ENCODE measurements around the gene SMURF1. TPM values are rescaled to one million over a fixed set of nuclear protein-coding genes. Genes with fewer than 3 reads are reported as not detected.

Gene SMURF1
- total RNA-seq, 1 donor from 2014 or later: 44.7 TPM

DNA sequence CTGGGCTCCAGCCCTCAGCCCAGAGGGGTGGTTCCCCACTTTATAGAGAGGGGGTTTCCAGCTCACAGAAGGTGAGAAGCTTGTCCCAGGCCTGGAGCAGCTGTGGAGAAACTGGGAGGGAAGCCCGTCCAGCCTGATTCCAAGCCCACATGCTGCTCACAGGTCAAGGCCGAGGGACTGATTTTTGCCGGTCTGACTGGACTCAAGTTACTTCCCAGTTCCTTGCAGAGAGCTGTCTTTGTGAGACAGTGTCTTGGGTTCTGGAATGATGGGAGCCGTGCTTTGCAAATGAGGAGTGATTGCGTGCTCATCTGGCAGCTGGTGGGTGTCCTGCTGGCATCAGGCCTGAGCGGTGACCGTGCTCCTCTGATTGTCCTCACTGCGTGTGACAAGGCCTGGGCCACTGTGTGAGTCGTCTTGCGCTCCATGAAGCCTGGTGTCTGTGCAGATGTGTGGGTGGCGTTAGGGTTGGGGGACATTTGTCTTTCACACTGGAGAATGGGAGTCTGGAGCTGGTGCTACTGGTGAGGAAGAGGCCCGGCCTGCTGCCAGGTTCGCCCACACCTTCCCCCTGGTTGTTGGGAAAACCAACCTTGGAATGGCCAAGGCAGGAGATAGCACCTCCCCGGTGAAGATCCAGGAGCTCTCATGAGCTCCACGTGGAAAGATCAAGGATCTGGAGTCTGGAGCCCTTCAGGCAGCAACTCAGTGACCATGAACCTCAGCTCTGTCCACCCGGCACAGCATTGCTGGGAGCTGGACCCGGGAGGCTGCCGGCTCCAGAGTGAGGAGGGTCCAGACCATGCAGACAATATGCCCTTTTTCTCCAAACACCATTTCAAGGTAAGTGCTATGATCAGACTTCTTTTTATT lies 129.6 kb downstream of the SMURF1 start:
- DNase-seq (ENCODE audit: low read depth) (no peak), FAIRE-seq (no peak)
- no peak for TF ChIP-seq EZH2 (IDR thresholded peaks at IDR 0.05; ENCODE audit: insufficient read depth, low read length)
- TF ChIP-seq, protein P1, sequence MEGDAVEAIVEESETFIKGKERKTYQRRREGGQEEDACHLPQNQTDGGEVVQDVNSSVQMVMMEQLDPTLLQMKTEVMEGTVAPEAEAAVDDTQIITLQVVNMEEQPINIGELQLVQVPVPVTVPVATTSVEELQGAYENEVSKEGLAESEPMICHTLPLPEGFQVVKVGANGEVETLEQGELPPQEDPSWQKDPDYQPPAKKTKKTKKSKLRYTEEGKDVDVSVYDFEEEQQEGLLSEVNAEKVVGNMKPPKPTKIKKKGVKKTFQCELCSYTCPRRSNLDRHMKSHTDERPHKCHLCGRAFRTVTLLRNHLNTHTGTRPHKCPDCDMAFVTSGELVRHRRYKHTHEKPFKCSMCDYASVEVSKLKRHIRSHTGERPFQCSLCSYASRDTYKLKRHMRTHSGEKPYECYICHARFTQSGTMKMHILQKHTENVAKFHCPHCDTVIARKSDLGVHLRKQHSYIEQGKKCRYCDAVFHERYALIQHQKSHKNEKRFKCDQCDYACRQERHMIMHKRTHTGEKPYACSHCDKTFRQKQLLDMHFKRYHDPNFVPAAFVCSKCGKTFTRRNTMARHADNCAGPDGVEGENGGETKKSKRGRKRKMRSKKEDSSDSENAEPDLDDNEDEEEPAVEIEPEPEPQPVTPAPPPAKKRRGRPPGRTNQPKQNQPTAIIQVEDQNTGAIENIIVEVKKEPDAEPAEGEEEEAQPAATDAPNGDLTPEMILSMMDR (IDR thresholded peaks at IDR 0.05; ENCODE audit: insufficient read depth, low read depth, low read length): no peak
- Histone ChIP-seq H4K20me1 (ENCODE audit: insufficient read depth, low read length) (peaks cover 18% of the 10 kb centered on the region), H3K79me2 (ENCODE audit: insufficient read depth, low read length) (peaks cover 8% of the 10 kb centered on the region), H3K27ac (ENCODE audit: low read depth, low read length) (no peak overlapping the region), H3K4me1 (ENCODE audit: insufficient read depth, low read length) (no peaks in the 10 kb centered on the region), H3K9ac (ENCODE audit: low read length) (no peak overlapping the region), H2AFZ (ENCODE audit: low read depth, low read length) (no peak overlapping the region), H3K4me3 (ENCODE audit: insufficient read depth, low read depth, low read length) (no peak overlapping the region), H3K4me2 (ENCODE audit: low read length) (no peak overlapping the region), H3K27me3 (ENCODE audit: insufficient read depth, low read length) (no peaks in the 10 kb centered on the region), H3K9me3 (ENCODE audit: insufficient read depth, low read depth, low read length) (no peaks in the 10 kb centered on the region), H3K36me3 (ENCODE audit: insufficient read depth, low read length) (peaks cover 40% of the 10 kb centered on the region)
- Mint-ChIP-seq H3K9me3 (ENCODE audit: unreplicated experiment) (no peaks in the 10 kb centered on the region), H3K4me3 (ENCODE audit: unreplicated experiment) (no peak overlapping the region), H3K4me1 (ENCODE audit: low read depth, unreplicated experiment) (no peaks in the 10 kb centered on the region), H3K27me3 (ENCODE audit: low read depth, unreplicated experiment) (no peaks in the 10 kb centered on the region), H3K27ac (ENCODE audit: unreplicated experiment) (no peak overlapping the region), H3K36me3 (ENCODE audit: low read depth, unreplicated experiment) (peaks cover 37% of the 10 kb centered on the region)

DNA sequence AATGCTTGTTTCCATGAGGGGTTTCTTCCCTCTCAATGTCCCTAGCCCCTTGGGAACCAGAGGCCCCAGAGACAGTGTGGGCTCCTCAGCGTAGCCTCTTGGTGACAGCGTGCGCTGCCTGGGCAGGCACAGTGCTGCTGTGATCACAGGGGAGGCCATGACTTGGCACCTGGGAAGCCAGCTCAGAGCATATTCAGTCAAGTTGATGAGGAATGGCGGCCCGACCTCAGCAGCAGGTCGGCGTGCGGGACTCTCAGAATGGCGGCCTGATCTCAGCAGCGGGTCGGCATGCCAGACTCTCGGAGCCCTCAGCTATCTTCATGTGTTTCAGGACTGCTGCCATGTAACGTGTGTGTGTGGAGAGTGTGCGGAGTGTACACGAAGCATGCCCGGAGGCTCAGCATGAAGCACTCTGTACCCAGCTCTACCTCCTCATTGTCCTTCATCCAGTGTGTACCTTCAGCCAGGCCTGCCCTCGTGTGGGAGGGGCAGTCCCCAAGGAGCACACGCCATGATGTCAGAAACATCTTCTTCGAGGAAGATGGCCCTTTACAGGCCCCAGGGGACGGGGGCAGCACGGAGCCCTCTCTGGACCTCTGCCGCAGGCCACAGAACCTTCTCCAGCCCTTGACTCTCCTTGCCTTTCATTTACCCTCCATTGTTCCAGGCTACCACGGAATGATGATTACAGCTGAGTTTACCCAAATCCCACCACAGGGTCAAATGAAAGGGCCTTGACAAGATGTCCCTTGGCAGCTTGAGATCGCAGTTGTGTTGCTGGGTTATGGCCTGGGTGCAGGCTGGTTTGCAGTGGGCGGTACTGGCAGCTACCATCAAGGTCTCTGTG lies 130.4 kb downstream of the SMURF1 start:
- no peak overlapping the region for H3K4me3 ChIP-seq (ENCODE audit: insufficient read depth, low read depth, low read length)
- no peaks in the 10 kb centered on the region for H3K27me3 Mint-ChIP-seq (ENCODE audit: low read depth, unreplicated experiment)
- H4K20me1 ChIP-seq (ENCODE audit: insufficient read depth, low read length): peaks cover 22% of the 10 kb centered on the region
- H3K27ac ChIP-seq (ENCODE audit: low read depth, low read length): no peak overlapping the region
- FAIRE-seq (no peak), DNase-seq (ENCODE audit: low read depth) (no peak)
- H3K27ac Mint-ChIP-seq (ENCODE audit: unreplicated experiment): peak overlapping the region; percentile 53
- no peak overlapping the region for H2AFZ ChIP-seq (ENCODE audit: low read depth, low read length)
- H3K9ac ChIP-seq (ENCODE audit: low read length): no peak overlapping the region
- H3K9me3 Mint-ChIP-seq (ENCODE audit: unreplicated experiment): no peaks in the 10 kb centered on the region
- no peak overlapping the region for H3K4me3 Mint-ChIP-seq (ENCODE audit: unreplicated experiment)
- H3K79me2 ChIP-seq (ENCODE audit: insufficient read depth, low read length): peaks cover 4% of the 10 kb centered on the region
- no peaks in the 10 kb centered on the region for H3K4me1 Mint-ChIP-seq (ENCODE audit: low read depth, unreplicated experiment)
- TF ChIP-seq, protein P1 (IDR thresholded peaks at IDR 0.05; ENCODE audit: insufficient read depth, low read depth, low read length): no peak
- TF ChIP-seq EZH2 (IDR thresholded peaks at IDR 0.05; ENCODE audit: insufficient read depth, low read length): no peak
- H3K4me1 ChIP-seq (ENCODE audit: insufficient read depth, low read length): no peaks in the 10 kb centered on the region
- no peaks in the 10 kb centered on the region for H3K27me3 ChIP-seq (ENCODE audit: insufficient read depth, low read length)
- H3K4me2 ChIP-seq (ENCODE audit: low read length): no peak overlapping the region
- no peaks in the 10 kb centered on the region for H3K9me3 ChIP-seq (ENCODE audit: insufficient read depth, low read depth, low read length)
- peaks cover 39% of the 10 kb centered on the region for H3K36me3 Mint-ChIP-seq (ENCODE audit: low read depth, unreplicated experiment)
- H3K36me3 ChIP-seq (ENCODE audit: insufficient read depth, low read length): peaks cover 45% of the 10 kb centered on the region
